ENCODE data around the gene RAC2.

The RAC2 gene

GRCh38 chr22:37218771-37219411 is 25.2 kb downstream of the RAC2 start:
- no peak for DNase-seq

DNA sequence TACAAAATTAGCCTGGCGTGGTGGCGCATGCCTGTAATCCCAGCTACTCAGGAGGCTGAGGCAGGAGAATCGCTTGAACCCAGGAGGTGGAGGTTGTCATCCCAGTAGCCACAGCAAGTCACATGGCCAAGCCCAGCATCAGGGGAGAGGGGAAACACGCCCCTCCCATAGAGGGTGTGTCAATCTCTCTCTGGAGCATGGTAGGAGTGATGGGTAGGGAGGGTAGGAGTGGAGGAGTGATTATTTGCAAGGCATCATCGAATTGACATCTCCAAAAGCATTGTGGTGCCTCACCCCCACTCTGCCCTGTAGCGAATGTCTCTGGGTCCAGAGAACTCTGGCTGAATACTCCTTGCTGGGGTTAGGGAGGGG is 25.7 kb downstream of the RAC2 start:
- DNase-seq = no peak

DNA sequence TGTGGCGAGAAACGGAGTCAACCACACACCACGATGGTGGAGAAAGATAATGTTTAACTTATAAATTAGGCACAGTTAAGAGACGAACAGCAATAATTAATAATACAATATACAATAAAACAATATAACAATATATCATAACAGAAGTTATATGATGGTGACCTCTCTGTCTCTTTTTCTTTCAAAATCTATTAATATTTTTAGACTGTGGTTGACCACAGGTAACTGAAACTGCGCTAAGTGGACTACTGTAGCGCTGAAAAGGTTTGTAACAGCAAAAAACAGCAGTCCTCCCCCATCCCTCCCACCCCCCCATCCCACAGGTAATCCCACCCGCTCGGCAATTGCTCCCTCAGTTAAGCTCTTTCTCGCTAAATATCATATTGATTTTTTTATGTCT is 28.2 kb downstream of the RAC2 start:
- no peak for DNase-seq

GRCh38 chr22:37214731-37215030 is 29.4 kb downstream of the RAC2 start:
- DNase-seq = no peak

- DNase-seq = no peak
These were observed 29.9 kb downstream of the RAC2 start for GRCh38 chr22:37213941-37214730.

GRCh38 chr22:37213218-37213855 is 30.7 kb downstream of the RAC2 start:
- no peak for DNase-seq

DNA sequence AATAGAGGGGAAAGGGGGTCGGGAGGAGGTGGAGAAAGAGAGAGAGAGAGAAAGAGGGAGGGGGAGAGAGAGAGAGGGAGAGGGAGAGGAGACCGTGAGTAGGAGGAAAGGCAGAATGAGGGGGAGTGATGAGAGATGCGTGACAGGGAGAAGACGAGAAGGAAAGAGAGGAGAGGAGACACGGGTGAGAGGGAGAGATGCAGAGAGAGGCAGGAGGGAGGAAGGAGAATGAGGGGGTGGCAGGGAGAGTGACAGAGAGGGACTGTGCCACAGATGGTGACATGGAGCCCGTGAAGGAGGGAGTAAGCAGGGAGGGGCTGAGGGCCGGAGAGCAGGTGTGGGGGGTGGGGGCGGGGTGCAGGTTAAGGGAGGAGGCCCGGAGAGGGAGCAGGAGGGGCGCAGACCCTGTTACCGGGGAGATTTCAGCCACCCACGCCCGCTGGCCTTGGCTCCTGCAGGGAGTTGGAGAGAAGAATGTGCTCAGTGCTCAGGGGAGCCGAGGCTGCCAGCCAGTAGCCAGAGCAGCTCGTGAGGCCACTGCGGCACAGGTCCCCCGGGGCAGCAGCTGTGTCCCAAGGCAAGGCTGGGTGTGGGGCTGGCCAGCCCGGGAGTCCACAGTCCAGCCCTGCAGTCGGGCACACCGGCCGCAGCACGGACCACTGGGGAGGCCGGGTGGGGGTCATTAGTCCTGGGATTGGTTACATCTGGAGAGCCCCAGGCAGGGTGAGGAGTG is 31.7 kb downstream of the RAC2 start, which contains the start of gene SSTR3:
Gene SSTR3 (minus strand): TSS at position 304 of the 733 bp plus-strand sequence. CDS start 4,674 bp downstream, outside the sequence.
- no peak for DNase-seq

- DNase-seq = no peak
These were observed 32.2 kb downstream of the RAC2 start for GRCh38 chr22:37211866-37212173.

GRCh38 chr22:37211075-37211865 is 32.8 kb downstream of the RAC2 start:
- no peak for DNase-seq

- no peak for DNase-seq
These were observed 33.8 kb downstream of the RAC2 start for GRCh38 chr22:37210041-37210803.

DNA sequence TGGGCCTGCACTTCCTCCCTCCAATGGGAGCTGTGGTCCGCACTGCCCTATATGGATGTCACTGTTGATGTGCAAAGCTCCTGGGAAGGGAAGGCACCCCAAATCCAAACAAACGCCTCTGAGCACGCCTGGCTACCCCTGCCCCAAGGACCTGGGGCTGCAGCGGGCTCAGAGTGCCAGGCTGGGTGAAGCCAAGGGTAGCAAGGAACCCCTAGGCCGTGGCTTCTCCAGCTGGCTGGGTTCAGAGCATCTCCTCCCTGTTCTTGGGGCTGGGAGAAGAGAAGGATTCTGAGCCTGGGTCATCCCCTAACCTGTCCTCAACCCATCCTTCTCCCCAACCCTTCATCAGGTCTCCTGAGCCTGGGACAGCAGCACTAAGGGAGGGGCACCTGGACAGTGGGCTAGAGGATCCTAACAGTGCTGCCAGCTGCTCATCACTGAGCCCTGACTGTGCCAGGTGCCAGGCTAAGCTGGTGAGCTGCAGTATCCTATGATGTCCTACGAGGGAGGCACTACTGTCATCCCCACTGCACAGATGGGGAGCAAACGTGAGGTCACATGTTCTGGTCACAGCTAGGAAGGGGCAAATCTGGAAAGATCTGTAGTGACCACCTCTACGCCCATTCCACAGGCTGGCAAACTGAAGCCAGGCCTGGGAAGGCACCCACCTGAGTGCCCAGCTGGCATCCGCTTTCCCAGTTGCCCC is 34.8 kb downstream of the RAC2 start:
- DNase-seq = no peak

GRCh38 chr22:37208401-37209139 is 35.5 kb downstream of the RAC2 start:
- DNase-seq = no peak

DNA sequence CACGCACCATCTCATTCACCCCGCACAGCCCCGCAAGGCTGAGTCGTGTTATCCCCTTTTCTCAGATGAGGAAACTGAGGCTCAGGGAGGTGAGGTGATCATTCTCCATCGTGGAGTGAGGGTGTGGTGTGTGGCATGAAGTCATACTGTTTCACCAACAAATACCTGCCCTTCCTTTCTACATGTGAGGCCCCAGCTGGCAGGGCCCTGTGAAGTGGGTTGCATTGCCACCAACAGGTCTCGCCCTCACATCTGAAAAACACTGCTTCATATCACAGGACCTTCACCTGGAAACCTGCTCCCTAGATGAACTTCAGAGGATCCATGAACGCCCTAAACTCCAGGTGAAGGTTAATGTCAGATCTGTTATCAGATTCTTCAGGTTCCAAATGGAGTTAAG is 36.1 kb downstream of the RAC2 start:
- DNase-seq = no peak

DNA sequence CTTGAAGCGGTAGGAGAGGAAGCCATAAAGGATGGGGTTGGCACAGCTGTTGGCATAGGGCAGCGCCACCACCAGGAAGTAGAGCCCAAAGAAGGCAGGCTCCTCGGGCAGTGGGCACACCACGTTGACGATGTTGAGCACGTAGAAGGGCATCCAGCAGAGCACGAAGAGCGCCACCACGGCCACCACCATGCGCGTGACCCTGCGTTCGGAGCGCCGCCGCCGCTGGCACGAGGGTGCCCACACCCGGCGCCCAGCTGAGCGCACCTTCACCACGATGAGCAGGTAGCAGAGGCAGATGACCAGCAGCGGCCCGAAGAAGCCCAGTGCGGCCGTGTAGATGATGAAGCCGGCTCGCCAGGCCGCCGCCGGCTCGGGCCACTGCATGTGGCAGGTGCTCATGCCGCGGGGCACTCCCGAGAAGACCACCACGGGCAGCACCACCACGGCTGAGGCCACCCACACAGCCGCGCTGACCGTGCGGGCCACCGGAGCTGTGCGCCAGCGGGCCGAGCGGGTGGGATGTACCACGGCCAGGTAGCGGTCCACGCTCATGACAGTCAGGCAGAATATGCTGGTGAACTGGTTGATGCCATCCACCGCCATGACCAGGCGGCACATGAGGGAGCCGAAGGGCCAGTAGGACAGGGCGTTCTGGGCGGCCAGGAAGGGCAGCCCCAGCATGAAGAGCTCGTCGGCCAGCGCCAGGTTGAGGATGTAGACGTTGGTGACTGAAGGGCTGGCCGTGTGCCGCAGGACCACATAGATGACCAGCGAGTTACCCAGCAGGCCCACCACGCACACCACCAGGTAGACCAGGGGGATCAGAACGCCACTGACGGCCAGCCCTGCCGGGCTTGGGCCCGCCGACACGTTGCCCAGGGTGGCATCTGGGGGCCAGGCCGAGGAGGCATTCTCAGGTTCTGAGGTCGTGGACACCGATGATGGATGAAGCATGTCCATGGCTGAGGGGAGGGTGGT is 36.9 kb downstream of the RAC2 start:
- no peak for DNase-seq

- DNase-seq = no peak
These were observed 37.8 kb downstream of the RAC2 start for GRCh38 chr22:37206118-37206840.

DNA sequence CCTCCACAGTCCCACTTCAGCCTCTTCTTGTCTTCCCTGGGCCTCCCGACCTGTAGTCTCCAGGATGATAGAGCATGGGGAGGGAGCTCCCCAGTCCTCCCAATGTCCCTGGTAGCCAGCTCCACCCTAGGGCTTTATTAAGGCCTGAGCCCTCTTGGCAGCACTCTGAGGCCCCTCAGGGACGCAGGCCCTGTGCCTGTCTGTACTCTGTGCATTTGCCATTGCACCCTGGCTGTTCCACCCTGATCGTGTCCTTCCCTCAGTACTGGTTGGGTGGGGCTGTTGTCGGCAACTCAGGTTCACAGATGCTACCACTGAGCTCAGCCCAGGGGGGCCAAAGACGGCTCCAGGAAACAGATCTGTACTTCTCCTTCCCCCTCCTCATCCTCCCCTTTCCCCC is 39.0 kb downstream of the RAC2 start:
- no peak for DNase-seq

GRCh38 chr22:37204045-37204655 is 39.9 kb downstream of the RAC2 start:
- no peak for DNase-seq

Measured in C1 segment of cervical spinal cord (tissue), 14 donors.